Activated CD8-positive, alpha-beta memory T cell treated with anti-CD3 and anti-CD28 coated beads, Interleukin-2, amount 50 U/mL, for 24 hours (primary cell): ENCODE data around the gene KCNJ15.

Experiments used
- DNase-seq: peaks from one replicate; pipeline ENCODE4 v3.0.0-alpha.2; 2020; ENCODE audit errors: extremely low read depth

The KCNJ15 gene

GRCh38 chr21:38297871-38298270, 41.1 kb downstream of the KCNJ15 start:
- DNase-seq = no peak

DNA sequence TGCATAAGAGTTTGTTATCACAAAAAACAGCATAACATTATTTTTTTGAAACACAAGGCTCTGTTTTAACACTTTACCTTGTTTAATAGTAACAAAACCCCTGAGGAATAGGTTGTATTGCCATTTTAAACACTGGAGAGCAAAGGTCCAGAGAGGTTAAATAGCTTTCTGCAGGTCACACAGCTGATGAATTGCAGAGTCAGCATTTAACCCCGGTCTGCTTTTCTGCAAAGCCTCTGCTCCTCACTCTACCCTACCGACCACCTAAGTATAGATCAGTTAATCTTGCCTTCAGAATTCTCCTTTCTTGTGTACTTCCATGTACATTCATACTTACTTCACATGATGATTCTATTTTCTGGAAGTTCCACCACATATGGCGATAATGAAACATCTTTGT, 42.0 kb downstream of the KCNJ15 start:
- DNase-seq = no peak

GRCh38 chr21:38299671-38300070, 42.9 kb downstream of the KCNJ15 start:
- no peak for DNase-seq

- DNase-seq = no peak
These were observed 43.4 kb downstream of the KCNJ15 start for GRCh38 chr21:38300141-38300578.

DNA sequence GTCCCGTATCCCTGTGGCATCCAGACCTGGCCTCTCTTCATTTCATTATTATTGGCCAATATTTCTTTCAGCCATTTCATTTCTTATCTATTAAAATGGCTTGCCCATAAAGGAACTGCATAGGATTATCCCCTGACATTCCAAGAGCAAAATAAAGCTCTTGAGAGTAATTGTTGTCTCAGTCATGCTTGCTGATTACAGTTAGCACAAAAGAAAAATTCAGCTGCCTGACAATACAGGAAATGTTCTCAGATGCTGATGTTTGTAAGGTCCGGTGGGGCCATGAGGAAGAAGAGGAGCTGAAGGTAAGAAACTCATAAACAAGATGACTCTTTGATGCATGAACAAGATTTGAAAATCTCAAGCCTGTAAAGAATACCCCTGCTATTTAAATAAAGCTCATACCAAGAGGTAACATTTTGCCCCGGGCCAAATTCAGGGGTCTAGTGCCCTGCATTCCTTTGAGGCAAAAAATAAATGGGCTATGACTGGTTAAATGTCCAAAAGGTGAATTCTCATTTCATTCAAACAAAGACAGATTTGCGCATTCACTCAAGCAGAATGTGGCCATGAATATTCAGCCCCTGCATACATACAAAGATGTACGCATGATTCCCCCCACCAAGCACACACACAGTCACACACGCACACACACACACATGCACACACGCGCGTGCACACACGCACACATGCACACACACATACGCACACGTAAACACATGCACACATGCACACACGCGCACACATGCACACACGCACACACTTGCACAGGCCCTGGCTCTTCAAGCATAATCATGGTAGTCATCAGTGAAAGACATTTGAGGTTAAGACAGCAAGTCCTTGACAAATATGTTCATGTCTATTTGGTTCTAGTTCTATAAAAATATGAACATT, 44.8 kb downstream of the KCNJ15 start:
- no peak for DNase-seq

- no peak for DNase-seq
These were observed 46.5 kb downstream of the KCNJ15 start for GRCh38 chr21:38303300-38303699.

DNA sequence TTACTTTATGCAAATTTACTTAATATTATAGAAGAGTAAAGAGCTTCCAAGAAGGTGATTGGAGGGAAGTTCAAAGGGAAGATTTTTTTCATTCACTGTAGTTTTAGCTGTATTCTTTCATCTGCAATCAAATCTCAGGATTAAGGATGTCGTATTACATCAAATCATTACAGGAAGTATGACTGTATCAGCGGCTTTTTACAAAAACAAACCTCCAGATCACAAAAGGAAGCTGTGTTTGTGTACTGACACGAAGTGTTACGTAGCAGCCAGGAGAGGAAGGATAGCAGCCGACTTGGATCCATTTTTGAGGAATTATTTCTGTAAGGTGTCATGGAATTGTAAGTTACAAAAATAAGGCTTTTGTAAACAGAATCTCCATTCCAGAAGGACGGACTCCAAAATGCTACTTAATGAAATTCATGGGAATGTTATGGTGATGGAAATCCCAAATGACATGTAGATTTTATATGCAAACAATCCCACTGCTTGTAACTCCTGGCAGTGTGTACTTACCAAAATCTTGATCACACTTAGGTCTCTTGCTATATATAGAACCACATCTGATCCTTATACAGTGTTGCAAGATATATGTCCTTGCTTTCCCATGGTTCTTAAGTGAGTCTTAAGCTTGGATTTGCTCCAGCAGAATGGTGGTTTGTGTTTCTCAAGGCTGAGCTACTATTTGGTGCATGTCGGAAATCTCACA, 49.8 kb downstream of the KCNJ15 start:
- DNase-seq = no peak

DNA sequence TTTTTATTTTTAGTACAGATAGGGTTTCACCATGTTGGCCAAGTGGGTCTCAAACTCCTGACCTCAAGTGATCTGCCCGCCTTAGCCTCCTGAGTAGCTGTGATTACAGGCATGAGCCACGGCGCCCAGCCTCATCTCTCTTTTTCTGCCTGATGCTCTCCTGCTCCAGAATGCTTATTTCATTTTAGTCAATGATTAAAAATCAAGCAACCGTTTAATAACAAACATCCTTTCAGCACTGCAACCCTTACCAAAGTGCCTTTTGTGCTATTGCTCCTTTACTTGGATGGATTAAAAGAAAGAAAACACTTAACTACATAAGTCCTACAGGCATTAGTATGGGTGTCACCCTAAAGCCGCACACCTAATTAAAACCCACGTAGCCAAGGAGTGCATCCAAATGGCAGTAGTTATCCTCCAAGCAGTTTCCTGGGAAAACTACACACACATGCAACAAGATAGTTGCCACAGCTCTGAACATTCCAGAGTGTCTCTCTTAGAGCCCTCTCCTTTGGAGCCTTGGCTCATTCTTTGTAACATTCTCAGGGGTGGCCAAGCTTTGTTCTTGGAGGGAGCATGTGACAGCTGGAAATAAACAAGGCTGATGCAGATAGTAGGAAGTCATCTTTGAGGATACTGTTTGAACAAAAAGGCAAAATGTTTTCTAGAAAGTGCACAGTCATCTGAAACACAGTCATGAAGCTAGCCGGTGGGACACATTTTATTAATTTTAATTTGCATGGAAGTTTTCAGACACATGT, 51.2 kb downstream of the KCNJ15 start:
- DNase-seq = no peak

- no peak for DNase-seq
These were observed 51.8 kb downstream of the KCNJ15 start for GRCh38 chr21:38308532-38309119.

DNA sequence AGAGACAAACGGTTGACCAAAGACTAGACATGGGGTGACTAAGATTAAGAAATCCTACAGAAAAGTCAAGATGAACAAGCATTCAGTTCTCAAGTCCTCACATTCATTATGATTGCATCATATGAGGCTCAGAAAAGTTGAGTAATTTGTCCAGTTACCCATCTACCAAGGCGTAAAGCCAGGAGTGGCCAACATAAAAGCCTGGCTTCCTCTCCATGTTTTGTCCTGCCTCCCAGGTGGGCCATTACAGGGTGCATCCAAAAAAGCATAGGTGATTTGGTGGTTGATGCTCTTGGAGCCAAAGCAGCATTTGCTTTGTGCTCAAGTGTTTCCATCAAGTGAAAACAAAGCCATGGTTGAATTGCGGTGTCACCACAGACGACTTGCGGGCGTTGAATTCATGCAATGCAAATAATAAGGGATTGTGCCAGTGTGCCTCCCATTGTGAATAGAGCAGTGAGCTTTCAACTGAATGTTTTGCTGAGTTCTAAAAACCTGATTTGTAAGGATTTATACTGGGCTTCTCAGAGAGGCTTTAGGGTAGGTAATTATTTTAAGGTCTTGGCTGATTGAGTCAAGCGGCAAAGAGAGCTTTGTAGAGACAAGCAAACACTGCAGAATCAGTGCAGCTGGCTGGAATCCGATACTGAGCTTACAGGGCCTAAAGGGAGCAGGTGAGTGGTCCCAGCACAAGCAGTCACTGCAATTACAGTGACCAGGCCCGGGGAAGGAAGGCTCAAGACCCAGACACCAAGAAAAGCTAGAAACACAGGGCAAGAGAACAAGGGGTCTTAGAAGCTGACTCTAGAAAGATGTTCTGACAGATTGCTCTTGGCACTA, 54.1 kb downstream of the KCNJ15 start:
- DNase-seq = no peak

GRCh38 chr21:38311765-38312164, 55.0 kb downstream of the KCNJ15 start:
- DNase-seq = no peak

DNA sequence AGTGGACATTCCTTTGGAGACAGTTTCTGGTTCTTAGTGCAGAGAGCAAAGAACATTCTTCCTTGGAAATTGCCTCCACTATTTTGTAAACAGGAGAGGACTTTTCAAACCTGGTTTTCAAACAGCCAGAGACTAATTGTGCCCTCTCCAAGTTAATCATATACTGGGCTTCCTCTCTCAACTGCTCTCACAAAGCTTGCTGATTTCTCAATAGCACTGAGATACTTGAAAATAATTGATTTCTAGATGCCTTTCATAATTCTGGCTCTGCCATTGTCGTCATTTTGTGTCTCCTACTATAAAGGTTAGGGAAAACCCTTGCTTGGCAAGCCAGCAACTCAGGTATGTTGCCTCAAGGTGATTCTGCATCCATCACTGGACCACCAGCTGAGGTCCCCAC, 56.0 kb downstream of the KCNJ15 start:
- no peak for DNase-seq

GRCh38 chr21:38314558-38314957, 57.8 kb downstream of the KCNJ15 start:
- no peak for DNase-seq

DNA sequence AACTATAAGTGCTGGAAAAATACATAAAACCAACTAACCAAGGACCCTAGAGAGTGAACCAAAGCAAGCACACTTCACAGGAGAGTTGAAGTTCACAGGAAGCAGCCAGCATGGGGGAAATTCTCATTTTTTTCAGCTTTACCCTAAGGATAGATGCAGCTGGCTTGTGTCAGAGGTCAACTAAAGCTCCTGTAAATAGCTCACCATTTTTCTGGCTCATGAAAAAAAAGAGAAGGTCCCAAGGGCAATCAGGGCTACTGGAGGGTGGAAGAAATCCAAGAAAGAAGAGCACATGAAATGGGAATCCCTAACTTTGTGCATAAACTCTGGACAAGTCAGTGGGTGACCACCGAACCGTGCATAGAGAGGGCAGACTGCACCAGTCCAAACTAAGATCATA, 58.3 kb downstream of the KCNJ15 start:
- no peak for DNase-seq

DNA sequence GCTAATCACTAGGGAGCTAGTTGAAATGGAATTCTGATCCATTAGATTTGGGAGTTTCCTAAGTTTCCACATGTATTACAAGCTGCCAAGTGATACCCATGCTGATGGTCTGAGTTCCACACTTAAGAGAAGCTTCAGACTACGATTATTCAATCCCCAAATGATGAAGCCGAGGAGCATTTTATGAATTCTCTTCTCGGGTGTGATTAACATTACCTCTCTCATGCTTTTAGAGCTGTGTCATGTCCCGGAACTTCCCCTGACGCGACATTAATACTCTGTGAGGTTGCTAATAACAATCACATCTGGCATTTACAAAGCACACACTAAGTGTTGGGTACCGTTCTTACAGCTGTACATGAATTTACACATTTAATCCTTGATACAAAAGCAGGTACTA, 63.0 kb downstream of the KCNJ15 start:
- no peak for DNase-seq

DNA sequence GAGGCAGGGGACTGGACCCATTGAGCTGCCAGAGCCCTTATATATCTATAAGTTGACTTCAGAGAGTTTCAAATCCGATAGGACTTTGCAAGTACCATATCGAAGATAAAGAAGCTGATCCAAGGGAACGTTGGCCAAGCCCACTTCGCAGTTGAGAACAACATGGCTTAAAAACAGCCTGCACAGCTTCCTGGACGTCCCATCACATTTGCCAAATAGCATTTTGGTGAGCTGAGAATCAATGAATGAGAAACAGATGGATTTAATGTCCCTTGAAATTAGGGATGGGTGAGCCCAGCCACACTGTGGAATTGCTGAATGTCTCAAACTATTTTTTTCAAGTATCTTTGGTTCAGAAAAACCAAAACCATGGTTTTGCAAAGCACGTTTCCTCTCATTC, 64.8 kb downstream of the KCNJ15 start:
- DNase-seq = no peak

- DNase-seq = no peak
These were observed 65.6 kb downstream of the KCNJ15 start for GRCh38 chr21:38322311-38322950.

DNA sequence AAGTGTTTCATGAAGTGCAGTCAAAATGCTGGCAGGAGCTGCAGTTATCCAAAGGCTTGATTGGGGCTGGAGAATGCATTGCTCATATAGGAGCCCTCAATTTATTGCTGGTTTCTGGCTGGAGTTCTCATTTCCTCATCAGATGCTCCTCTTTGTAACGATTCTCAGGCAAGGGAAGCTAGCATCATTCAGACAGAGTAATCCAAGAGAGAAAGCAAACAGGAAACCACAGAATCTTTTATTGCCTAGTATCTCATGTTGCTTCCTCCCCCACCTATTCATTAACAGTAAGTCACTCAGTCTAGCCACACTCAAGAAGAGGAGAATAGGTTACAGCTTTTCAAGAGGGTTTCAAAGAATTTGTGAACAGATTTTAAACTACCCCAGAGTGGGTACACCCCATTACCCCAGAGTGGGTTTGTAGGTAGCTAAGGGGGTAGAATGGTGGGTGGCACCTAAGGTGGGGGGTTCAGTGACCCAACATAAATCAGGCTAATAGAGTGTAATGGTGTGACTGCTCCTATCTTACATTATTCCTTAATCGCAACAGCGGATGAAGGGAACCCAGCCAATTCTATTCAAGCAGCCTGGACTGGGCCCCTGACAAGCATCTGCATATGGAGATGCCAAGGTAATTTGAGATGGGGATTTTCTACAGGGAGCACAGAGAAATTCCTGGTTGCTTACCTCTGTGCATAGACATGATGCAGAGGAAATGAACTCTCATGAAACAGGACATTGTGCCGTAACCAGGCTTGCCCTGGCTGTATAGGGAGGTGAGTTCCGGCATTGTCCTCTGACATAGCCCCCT, 67.1 kb downstream of the KCNJ15 start:
- DNase-seq = no peak

GRCh38 chr21:38325216-38325615, 68.4 kb downstream of the KCNJ15 start:
- DNase-seq = no peak
